HCT116 (cell line): ENCODE measurements around the gene PLOD1. TPM values are rescaled to one million over a fixed set of nuclear protein-coding genes. Genes with fewer than 3 reads are reported as not detected.

ENCODE experiments used
- ATAC-seq: fragments of 200-7000 bp; cut with Tn5 transposase; 2 replicates; pipeline ENCODE4 v1.9.1; 2020; ENCODE audit warnings: mild to moderate bottlenecking, moderate library complexity
- BruUV-seq: library from RNA; stranded (reverse); fragments of 400-500 nt; replicated peaks from 2 replicates; lab custom pipeline; 2021; lab: Mats Ljungman, UMichigan
- CTCF ChIA-PET: fragments of 300-600 bp; sonication (Branson Sonifier 250); formaldehyde crosslinking; loops from one replicate; lab custom pipeline; 2021; ENCODE audit warnings: antibody characterized with exemption; lab: Charles Lee
- POLR2A ChIA-PET: fragments of 300-600, 350-600 bp; sonication (Branson Sonifier 250); formaldehyde crosslinking; loops from one replicate; lab custom pipeline; 2021; ENCODE audit warnings: antibody characterized with exemption; lab: Charles Lee
- RAD21 ChIA-PET, 2 experiments: fragments of 300-600 bp; sonication (Branson Sonifier 250); formaldehyde crosslinking; loops; one replicate each; lab custom pipeline; 2023; ENCODE audit warnings: low total read pairs in 2 of 2; ENCODE audit not compliant: uncharacterized antibody in 2 of 2, unreplicated experiment in 2 of 2, low non-redundant PET in 1 of 2; lab: Charles Lee
- DNase-seq: peaks from one replicate; pipeline ENCODE4 v3.0.0-alpha.2; 2010; ENCODE audit warnings: low read depth, low spot score
- H2AFZ ChIP-seq: fragments of 200-600 bp; shearing (Covaris generic), sonication (generic); 2 replicates; pipeline ENCODE4 v1.6.1; 2017; ENCODE audit warnings: low read depth, mixed run types, mixed read lengths, antibody characterized with exemption, low read length; ENCODE audit not compliant: poor library complexity, severe bottlenecking
- H3K27ac ChIP-seq: 2 replicates; pipeline ENCODE4 v1.5.1; 2012; ENCODE audit warnings: low read depth, low read length
- H3K27me3 ChIP-seq: fragments of 200-600 bp; sonication (generic); 2 replicates; pipeline ENCODE4 v1.6.1; 2016; ENCODE audit warnings: mixed run types, low read length, mixed read lengths; ENCODE audit not compliant: insufficient read depth
- H3K36me3 ChIP-seq, 2 experiments: fragments of 200-500 bp in 1 of 2; fragments of 200-600 bp in 1 of 2; sonication (Bioruptor generic) in 1 of 2; sonication (generic) in 1 of 2; 2 replicates each; pipeline versions ENCODE4 v1.5.1 to v1.6.1; 2014 to 2016; ENCODE audit warnings: low read length in 2 of 2, inconsistent platforms in 1 of 2, mixed read lengths in 1 of 2, mixed run types in 1 of 2; ENCODE audit not compliant: insufficient read depth in 2 of 2, control insufficient read depth in 1 of 2
- H3K4me1 ChIP-seq, 2 experiments: fragments of 200-600 bp in 1 of 2; sonication (generic) in 1 of 2; 2 replicates each; pipeline versions ENCODE4 v1.5.1 to v1.6.1; 2012 to 2017; ENCODE audit warnings: low read length in 2 of 2, inconsistent platforms in 1 of 2, mild to moderate bottlenecking in 1 of 2, mixed read lengths in 1 of 2, mixed run types in 1 of 2, moderate library complexity in 1 of 2; ENCODE audit not compliant: insufficient read depth in 2 of 2, control insufficient read depth in 1 of 2
- H3K4me2 ChIP-seq: fragments of 200-600 bp; sonication (generic); 2 replicates; pipeline ENCODE4 v1.6.1; 2017; ENCODE audit warnings: mixed run types, low read length, mixed read lengths
- H3K4me3 ChIP-seq, 2 experiments: fragments of 200-600 bp in 1 of 2; sonication (generic) in 1 of 2; replicated peaks in 1 of 2; 2 replicates each; pipeline ENCODE4 v1.5.1; 2011 to 2016; ENCODE audit warnings: low read length in 2 of 2, control low read depth in 1 of 2, low read depth in 1 of 2, mild to moderate bottlenecking in 1 of 2, mixed read lengths in 1 of 2, mixed run types in 1 of 2
- H3K79me2 ChIP-seq: fragments of 200-600 bp; sonication (generic); 2 replicates; pipeline ENCODE4 v1.6.1; 2017; ENCODE audit warnings: mild to moderate bottlenecking, mixed run types, low read length, moderate library complexity, mixed read lengths; ENCODE audit not compliant: insufficient read depth
- H3K9ac ChIP-seq: fragments of 200-600 bp; sonication (generic); 2 replicates; pipeline ENCODE4 v1.6.1; 2016; ENCODE audit warnings: low read length, mixed read lengths
- H3K9me2 ChIP-seq: fragments of 200-600 bp; sonication (generic), shearing (Covaris generic); 2 replicates; pipeline ENCODE4 v1.6.1; 2017; ENCODE audit warnings: mixed run types, mild to moderate bottlenecking, moderate library complexity; ENCODE audit not compliant: insufficient read depth
- H3K9me3 ChIP-seq, 2 experiments: fragments of 200-500 bp in 1 of 2; fragments of 200-600 bp in 1 of 2; sonication (Bioruptor generic) in 1 of 2; sonication (generic) in 1 of 2; 2 replicates each; pipeline ENCODE4 v1.6.1; 2014 to 2017; ENCODE audit warnings: low read length in 2 of 2, mixed read lengths in 2 of 2, inconsistent platforms in 1 of 2, low read depth in 1 of 2, mild to moderate bottlenecking in 1 of 2, mixed run types in 1 of 2, moderate library complexity in 1 of 2; ENCODE audit not compliant: control insufficient read depth in 1 of 2, insufficient read depth in 1 of 2
- H4K20me1 ChIP-seq: fragments of 200-600 bp; sonication (generic), shearing (Covaris generic); 2 replicates; pipeline ENCODE4 v1.6.1; 2017; ENCODE audit warnings: mixed run types, mild to moderate bottlenecking, moderate library complexity; ENCODE audit not compliant: insufficient read depth
- EZH2 ChIP-seq: fragments of 200-600 bp; sonication (generic); IDR thresholded peaks from 2 replicates; pipeline ENCODE4 v1.6.1; 2017; ENCODE audit warnings: antibody characterized with exemption, mixed run types
- MAX ChIP-seq: IDR thresholded peaks from 2 replicates; pipeline ENCODE4 v1.6.1; 2012
- POLR2A ChIP-seq: IDR thresholded peaks from 2 replicates; pipeline ENCODE4 v1.7.0; 2011; ENCODE audit warnings: borderline replicate concordance; ENCODE audit not compliant: insufficient read depth, insufficient read length; ENCODE audit errors: extremely low read depth
- POLR2AphosphoS5 ChIP-seq: IDR thresholded peaks from 2 replicates; pipeline ENCODE4 v1.6.1; 2011; ENCODE audit warnings: mild to moderate bottlenecking, low read depth, low read length, moderate library complexity
- SRF ChIP-seq: IDR thresholded peaks from 2 replicates; pipeline ENCODE4 v1.6.1; 2012; ENCODE audit warnings: low read depth
- ZFX ChIP-seq: fragments of 450-650 bp; IDR thresholded peaks from 2 replicates; pipeline ENCODE4 v1.6.1; 2017
- ZNF274 ChIP-seq: fragments of 200-500 bp; sonication (Bioruptor generic); IDR thresholded peaks from 2 replicates; pipeline ENCODE4 v1.6.1; 2014; ENCODE audit warnings: mild to moderate bottlenecking, low read depth, low read length, inconsistent platforms
- intact Hi-C: fragments of 100-400 bp; cut with micrococcal nuclease; formaldehyde crosslinking; loops from 2 replicates; pipeline ENCODE4 v1.10.0; 2022
- total RNA-seq: library from RNA; stranded (reverse); gene quantifications from one replicate; pipeline ENCODE4 v1.2.1, GENCODE V29; 2021; ENCODE audit not compliant: unreplicated experiment

Gene PLOD1
- total RNA-seq, 1 experiment from 2014 or later: 175 TPM

- no peak for TF ChIP-seq ZNF274
- peak; percentile 77; the same call in 1 of the 2 replicates for TF ChIP-seq ZFX
- TF ChIP-seq POLR2AphosphoS5: peak; percentile 91
- TF ChIP-seq EZH2: no peak
- no peak for TF ChIP-seq MAX
- peak; percentile 80 for TF ChIP-seq POLR2A
Measured at GRCh38 chr1:11934302-11935056, at the start of gene PLOD1 (continued).

- DNase-seq (no peak), ATAC-seq (no peak)
- RAD21 ChIA-PET: no interaction called here
- H3K36me3 ChIP-seq: no peaks in the 10 kb centered on the region
- H3K9me2 ChIP-seq: no peaks in the 10 kb centered on the region
- intact Hi-C loops: no loop called here
- no peaks in the 10 kb centered on the region for H3K27me3 ChIP-seq
- H3K4me1 ChIP-seq: peaks cover 0 to 6% of the 10 kb centered on the region in 2 experiments; a peak in 1 of 4 replicates
- no peak overlapping the region for H3K27ac ChIP-seq
- no peak for TF ChIP-seq SRF
- POLR2A ChIA-PET: no interaction called here
- CTCF ChIA-PET: no interaction called here
- no peaks in the 10 kb centered on the region for H3K79me2 ChIP-seq
- H3K9ac ChIP-seq: no peak overlapping the region
- H3K4me2 ChIP-seq: no peak overlapping the region
- no peak overlapping the region for H3K4me3 ChIP-seq
- no peak overlapping the region for H2AFZ ChIP-seq
- BruUV-seq: no TSS peak
- H4K20me1 ChIP-seq: no peaks in the 10 kb centered on the region
- no peaks in the 10 kb centered on the region for H3K9me3 ChIP-seq
Measured at GRCh38 chr1:11885916-11886315, 48.6 kb upstream of the PLOD1 start.
